ENCODE measurements around the gene AKIRIN1. TPM values are rescaled to one million over a fixed set of nuclear protein-coding genes. Genes with fewer than 3 reads are reported as not detected.

The AKIRIN1 gene
- total and polyA plus RNA-seq, 2 donors (not counting 1 experiment from before 2014, with no cell fraction given), result 41.0 to 66.7 TPM

GRCh38 chr1:38997901-38998190, 6.8 kb downstream of the AKIRIN1 start:
- no peak for DNase-seq (ENCODE audit: low read depth in 2 of 2)
- H3K9ac ChIP-seq (ENCODE audit: insufficient read depth, low read length), result no peak overlapping the region
- no peaks in the 10 kb centered on the region for H3K27me3 ChIP-seq (ENCODE audit: control insufficient read depth, insufficient read depth, low read length)
- peaks cover 3% of the 10 kb centered on the region for H3K4me1 ChIP-seq (ENCODE audit: control insufficient read depth, extremely low read depth, insufficient read depth, low read length)
- no peak overlapping the region for H3K4me2 ChIP-seq (ENCODE audit: extremely low read depth, insufficient read depth, low read length)
- H3K79me2 ChIP-seq (ENCODE audit: control insufficient read depth, insufficient read depth, low read length), result peaks cover 63% of the 10 kb centered on the region
- no peak overlapping the region for H3K4me3 ChIP-seq (replicated peaks in 1 of 4; ENCODE audit: control extremely low read depth in 1 of 4, insufficient read depth in 1 of 4, low read depth in 3 of 4, low read length in 4 of 4)
- H3K27ac ChIP-seq (ENCODE audit: insufficient read depth, low read length), result no peak overlapping the region
- TF ChIP-seq EZH2 (IDR thresholded peaks at IDR 0.05; ENCODE audit: low read length, missing control alignments) (no peak), CTCF (conservative IDR thresholded peaks at IDR 0.05 in 1 of 2, IDR thresholded peaks at IDR 0.05 in 1 of 2; ENCODE audit: low read depth in 1 of 2, low read length in 2 of 2) (no peak)
- H4K20me1 ChIP-seq (ENCODE audit: control insufficient read depth, extremely low read depth, insufficient read depth, low read length), result peaks cover 2% of the 10 kb centered on the region
- H3K9me3 ChIP-seq (ENCODE audit: control insufficient read depth, insufficient read depth, low read depth, low read length), result no peaks in the 10 kb centered on the region
- H2AFZ ChIP-seq (ENCODE audit: low read length), result no peak overlapping the region
- H3K36me3 ChIP-seq (ENCODE audit: control insufficient read depth, insufficient read depth, low read length), result peaks cover 5% of the 10 kb centered on the region

- Histone ChIP-seq H3K79me2 (ENCODE audit: control insufficient read depth, insufficient read depth, low read length) (peaks cover 25% of the 10 kb centered on the region), H3K27me3 (ENCODE audit: control insufficient read depth, insufficient read depth, low read length) (no peaks in the 10 kb centered on the region), H4K20me1 (ENCODE audit: control insufficient read depth, extremely low read depth, insufficient read depth, low read length) (peaks cover under 1% of the 10 kb centered on the region), H3K9ac (ENCODE audit: insufficient read depth, low read length) (no peak overlapping the region), H3K4me3 (replicated peaks in 1 of 4; ENCODE audit: control extremely low read depth in 1 of 4, insufficient read depth in 1 of 4, low read depth in 3 of 4, low read length in 4 of 4) (no peak overlapping the region), H3K27ac (ENCODE audit: insufficient read depth, low read length) (no peak overlapping the region), H3K4me1 (ENCODE audit: control insufficient read depth, extremely low read depth, insufficient read depth, low read length) (peaks cover 7% of the 10 kb centered on the region), H3K4me2 (ENCODE audit: extremely low read depth, insufficient read depth, low read length) (no peak overlapping the region), H3K36me3 (ENCODE audit: control insufficient read depth, insufficient read depth, low read length) (peaks cover 14% of the 10 kb centered on the region), H2AFZ (ENCODE audit: low read length) (no peak overlapping the region), H3K9me3 (ENCODE audit: control insufficient read depth, insufficient read depth, low read depth, low read length) (no peaks in the 10 kb centered on the region)
- TF ChIP-seq CTCF (conservative IDR thresholded peaks at IDR 0.05 in 1 of 2, IDR thresholded peaks at IDR 0.05 in 1 of 2; ENCODE audit: low read depth in 1 of 2, low read length in 2 of 2) (no peak), EZH2 (IDR thresholded peaks at IDR 0.05; ENCODE audit: low read length, missing control alignments) (no peak)
- no peak for DNase-seq (ENCODE audit: low read depth in 2 of 2)
Observed at GRCh38 chr1:39001516-39002421, 10.7 kb downstream of the AKIRIN1 start.

GRCh38 chr1:39003281-39003680, 12.2 kb downstream of the AKIRIN1 start:
- Histone ChIP-seq H3K79me2 (ENCODE audit: control insufficient read depth, insufficient read depth, low read length) (peaks cover 11% of the 10 kb centered on the region), H2AFZ (ENCODE audit: low read length) (no peak overlapping the region), H3K36me3 (ENCODE audit: control insufficient read depth, insufficient read depth, low read length) (peaks cover 14% of the 10 kb centered on the region), H3K9ac (ENCODE audit: insufficient read depth, low read length) (no peak overlapping the region), H3K27me3 (ENCODE audit: control insufficient read depth, insufficient read depth, low read length) (no peaks in the 10 kb centered on the region), H3K4me2 (ENCODE audit: extremely low read depth, insufficient read depth, low read length) (no peak overlapping the region), H3K9me3 (ENCODE audit: control insufficient read depth, insufficient read depth, low read depth, low read length) (no peaks in the 10 kb centered on the region), H4K20me1 (ENCODE audit: control insufficient read depth, extremely low read depth, insufficient read depth, low read length) (no peaks in the 10 kb centered on the region), H3K27ac (ENCODE audit: insufficient read depth, low read length) (no peak overlapping the region), H3K4me3 (replicated peaks in 1 of 4; ENCODE audit: control extremely low read depth in 1 of 4, insufficient read depth in 1 of 4, low read depth in 3 of 4, low read length in 4 of 4) (no peak overlapping the region), H3K4me1 (ENCODE audit: control insufficient read depth, extremely low read depth, insufficient read depth, low read length) (peaks cover 7% of the 10 kb centered on the region)
- DNase-seq (ENCODE audit: low read depth in 2 of 2), result no peak
- no peak for TF ChIP-seq EZH2 (IDR thresholded peaks at IDR 0.05; ENCODE audit: low read length, missing control alignments)
- no peak for TF ChIP-seq CTCF (conservative IDR thresholded peaks at IDR 0.05 in 1 of 2, IDR thresholded peaks at IDR 0.05 in 1 of 2; ENCODE audit: low read depth in 1 of 2, low read length in 2 of 2)

Data from fibroblast of lung (primary cell).